DND-41 (cell line): ENCODE results near the gene MBOAT7.

Source experiments
- EZH2 ChIP-seq: IDR thresholded peaks from 3 replicates; pipeline ENCODE4 v1.6.1; 2012; ENCODE audit warnings: borderline replicate concordance, low read depth, mild to moderate bottlenecking, moderate library complexity, low read length, inconsistent platforms; ENCODE audit not compliant: severe bottlenecking
- TF ChIP-seq, protein P1 (sequence below): IDR thresholded peaks from 2 replicates; pipeline ENCODE4 v1.5.1; 2012; ENCODE audit warnings: borderline replicate concordance, low read length, moderate library complexity, mild to moderate bottlenecking; ENCODE audit not compliant: poor library complexity, severe bottlenecking; ENCODE audit errors: extremely low read depth

DNA sequence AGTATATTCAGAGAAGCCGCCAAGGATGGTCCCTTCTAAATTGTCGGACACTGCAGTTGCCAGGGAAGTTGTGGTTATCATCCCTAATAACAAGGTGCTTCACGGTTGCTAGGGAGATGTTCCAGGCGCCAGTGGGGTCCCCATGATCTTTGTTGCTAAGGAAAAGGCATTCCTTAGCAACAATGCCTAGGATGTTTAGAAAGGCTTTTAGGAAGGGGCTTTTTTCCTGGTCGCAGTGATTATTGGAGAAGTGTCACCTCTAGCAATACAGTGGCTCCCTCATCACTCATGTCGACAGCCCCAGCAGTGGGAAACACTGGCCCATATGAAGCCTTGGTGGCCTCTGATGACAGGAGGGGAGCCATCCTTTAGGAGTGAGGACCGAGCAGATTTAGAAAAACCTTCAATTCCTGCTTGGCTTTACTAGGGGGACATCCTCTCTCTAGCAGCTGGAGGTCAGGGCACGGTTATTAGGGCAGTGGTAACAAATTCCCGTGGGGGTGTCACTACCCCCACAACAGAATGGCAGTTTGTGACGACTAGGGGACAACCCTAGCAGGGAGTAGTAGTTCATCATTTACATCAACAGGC, 10.0 kb downstream of the MBOAT7 start:
- TF ChIP-seq, protein P1, sequence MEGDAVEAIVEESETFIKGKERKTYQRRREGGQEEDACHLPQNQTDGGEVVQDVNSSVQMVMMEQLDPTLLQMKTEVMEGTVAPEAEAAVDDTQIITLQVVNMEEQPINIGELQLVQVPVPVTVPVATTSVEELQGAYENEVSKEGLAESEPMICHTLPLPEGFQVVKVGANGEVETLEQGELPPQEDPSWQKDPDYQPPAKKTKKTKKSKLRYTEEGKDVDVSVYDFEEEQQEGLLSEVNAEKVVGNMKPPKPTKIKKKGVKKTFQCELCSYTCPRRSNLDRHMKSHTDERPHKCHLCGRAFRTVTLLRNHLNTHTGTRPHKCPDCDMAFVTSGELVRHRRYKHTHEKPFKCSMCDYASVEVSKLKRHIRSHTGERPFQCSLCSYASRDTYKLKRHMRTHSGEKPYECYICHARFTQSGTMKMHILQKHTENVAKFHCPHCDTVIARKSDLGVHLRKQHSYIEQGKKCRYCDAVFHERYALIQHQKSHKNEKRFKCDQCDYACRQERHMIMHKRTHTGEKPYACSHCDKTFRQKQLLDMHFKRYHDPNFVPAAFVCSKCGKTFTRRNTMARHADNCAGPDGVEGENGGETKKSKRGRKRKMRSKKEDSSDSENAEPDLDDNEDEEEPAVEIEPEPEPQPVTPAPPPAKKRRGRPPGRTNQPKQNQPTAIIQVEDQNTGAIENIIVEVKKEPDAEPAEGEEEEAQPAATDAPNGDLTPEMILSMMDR: no peak
- TF ChIP-seq EZH2: no peak
